GM19452 (cell line): Measurements from ENCODE around the gene MBD3L4.
"Not testable (repeated sequence)": the region's sequence is repeated elsewhere in the genome, so short reads cannot be mapped to it uniquely, and the experiment has no call there.

Source experiments
- ATAC-seq: cut with Tn5 transposase; IDR thresholded peaks from one replicate; pipeline ENCODE4 v1.9.1; 2021; ENCODE audit not compliant: unreplicated experiment

The MBD3L4 gene

DNA sequence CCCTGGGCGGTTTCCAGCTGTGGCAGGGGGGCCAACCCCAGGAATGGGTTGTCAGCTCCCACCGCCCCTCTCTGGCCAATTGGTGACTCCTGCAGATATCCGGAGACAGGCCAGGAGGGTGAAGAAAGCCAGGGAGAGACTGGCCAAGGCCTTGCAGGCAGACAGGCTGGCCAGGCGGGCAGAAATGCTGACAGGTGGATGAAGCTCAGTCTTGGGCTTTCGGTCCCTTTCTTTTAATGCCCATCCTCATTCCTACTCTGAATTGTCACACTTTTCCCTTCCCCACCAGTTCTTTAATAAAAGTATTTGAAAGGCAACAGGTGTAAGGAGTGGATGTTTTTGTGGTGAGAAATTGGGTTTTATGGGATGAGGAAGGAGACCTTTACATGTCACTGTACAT is 11.4 kb upstream of the MBD3L4 start:
- not testable (repeated sequence) for ATAC-seq

DNA sequence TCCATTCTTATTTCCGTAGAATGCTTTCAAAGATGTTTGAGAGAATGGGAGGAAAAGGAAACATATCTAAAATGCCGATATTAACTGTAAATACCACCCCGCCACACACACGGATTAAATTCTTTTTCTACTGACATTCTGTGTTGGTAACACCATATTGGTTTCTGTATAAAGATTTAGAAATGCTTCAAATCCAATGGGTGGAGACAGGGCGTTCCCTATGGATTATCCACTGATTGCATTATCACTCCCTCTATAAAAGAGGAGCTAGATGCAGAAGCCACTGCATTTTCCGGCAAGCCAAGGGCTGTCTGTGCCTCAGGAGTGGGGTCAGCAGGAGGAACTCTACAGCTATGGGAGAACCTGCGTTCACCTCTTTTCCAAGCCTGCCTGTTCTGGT is 9.0 kb upstream of the MBD3L4 start, which contains the start of gene MBD3L2:
MBD3L2 (plus strand) TSS at position 301 of the 400 bp plus-strand sequence; CDS start at position 354, 53 bp downstream.
- not testable (repeated sequence) for ATAC-seq

DNA sequence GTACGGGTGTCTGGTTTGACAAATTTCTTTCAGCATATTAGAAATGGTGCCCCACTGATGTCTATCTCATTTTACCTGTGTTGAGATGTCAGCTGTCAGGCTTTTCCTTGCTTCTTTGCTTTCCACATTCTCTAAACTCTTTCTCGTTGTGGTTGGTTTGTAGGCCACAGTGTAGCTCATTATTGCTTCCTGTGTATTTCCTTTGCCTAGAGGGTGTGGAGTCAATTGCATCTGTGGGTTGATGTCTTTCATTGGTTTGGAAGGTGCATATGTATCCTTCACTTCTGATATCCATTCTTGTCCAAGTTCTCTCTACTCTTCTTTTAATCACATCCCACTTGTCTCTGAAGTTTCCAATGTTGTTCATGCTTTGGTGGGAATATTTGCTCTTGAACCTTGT is 1.6 kb upstream of the MBD3L4 start:
- ATAC-seq, result not testable (repeated sequence)

DNA sequence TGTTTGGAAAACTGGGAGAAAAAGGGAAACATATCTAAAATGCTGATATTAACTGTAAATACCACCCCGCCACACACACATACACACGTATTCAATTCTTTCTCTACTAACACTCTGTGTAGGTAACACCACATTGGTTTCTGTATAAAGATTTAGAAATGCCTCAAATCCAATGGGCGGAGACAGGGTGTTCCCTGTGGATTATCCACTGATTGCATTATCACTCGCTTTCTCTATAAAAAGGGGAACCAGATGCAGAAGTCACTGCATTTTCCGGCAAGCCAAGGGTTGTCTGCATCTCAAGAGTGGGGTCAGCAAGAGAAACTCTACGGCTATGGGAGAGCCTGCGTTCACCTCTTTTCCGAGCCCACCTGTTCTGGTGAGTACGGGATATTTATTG is 9.7 kb downstream of the MBD3L4 start, which contains the start of gene MBD3L5:
MBD3L5 (plus strand) TSS at position 301 of the 400 bp plus-strand sequence; CDS start at position 335, 34 bp downstream.
- not testable (repeated sequence) for ATAC-seq

DNA sequence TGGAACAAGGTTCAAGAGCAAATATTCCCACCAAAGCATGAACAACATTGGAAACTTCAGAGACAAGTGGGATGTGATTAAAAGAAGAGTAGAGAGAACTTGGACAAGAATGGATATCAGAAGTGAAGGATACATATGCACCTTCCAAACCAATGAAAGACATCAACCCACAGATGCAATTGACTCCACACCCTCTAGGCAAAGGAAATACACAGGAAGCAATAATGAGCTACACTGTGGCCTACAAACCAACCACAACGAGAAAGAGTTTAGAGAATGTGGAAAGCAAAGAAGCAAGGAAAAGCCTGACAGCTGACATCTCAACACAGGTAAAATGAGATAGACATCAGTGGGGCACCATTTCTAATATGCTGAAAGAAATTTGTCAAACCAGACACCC is 11.2 kb downstream of the MBD3L4 start:
- ATAC-seq, result not testable (repeated sequence)

DNA sequence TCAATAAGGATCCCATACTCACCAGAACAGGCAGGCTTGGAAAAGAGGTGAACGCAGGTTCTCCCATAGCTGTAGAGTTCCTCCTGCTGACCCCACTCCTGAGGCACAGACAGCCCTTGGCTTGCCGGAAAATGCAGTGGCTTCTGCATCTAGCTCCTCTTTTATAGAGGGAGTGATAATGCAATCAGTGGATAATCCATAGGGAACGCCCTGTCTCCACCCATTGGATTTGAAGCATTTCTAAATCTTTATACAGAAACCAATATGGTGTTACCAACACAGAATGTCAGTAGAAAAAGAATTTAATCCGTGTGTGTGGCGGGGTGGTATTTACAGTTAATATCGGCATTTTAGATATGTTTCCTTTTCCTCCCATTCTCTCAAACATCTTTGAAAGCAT is 18.6 kb downstream of the MBD3L4 start, which contains the start of gene MBD3L2B:
MBD3L2B (minus strand) TSS at position 101 of the 400 bp plus-strand sequence; CDS start at position 67, 34 bp downstream.
- ATAC-seq, result not testable (repeated sequence)

DNA sequence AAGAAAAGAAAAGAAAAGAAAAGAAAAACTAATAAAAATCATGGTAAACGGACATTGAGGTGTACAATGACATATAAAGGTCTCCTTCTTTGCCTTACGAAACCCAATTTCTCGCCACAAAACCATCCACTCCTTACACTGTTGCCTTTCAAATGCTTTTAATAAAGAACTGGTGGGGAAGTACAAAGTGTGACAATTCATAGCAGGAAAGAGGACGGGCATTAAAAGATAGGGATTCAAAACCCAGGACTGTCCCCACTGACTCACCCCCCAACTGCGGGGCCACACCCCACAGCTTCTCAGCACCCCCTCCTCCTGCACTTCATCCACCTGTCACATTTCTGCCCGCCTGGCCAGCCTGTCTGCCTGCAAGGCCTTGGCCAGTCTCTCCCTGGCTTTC is 21.2 kb downstream of the MBD3L4 start:
- no peak for ATAC-seq

DNA sequence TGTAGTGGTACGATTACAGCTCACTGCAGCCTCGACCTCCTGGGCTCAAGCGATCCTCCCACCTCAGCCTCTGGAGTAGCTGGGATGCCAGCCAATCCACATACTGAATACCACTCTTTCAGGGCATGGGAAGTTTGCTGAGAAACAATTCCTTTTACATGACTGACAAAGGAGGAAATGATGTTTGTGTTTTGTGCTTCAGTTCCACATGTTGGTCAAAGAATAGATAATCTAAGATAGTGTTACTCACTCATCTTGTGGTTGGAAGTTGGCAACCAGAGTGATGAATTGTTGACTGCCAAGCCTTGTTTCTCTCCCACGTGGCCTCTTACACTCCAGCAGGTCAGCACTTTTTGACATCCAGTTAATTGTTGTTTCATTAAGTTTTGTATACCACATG is 26.3 kb downstream of the MBD3L4 start:
- ATAC-seq, result no peak

DNA sequence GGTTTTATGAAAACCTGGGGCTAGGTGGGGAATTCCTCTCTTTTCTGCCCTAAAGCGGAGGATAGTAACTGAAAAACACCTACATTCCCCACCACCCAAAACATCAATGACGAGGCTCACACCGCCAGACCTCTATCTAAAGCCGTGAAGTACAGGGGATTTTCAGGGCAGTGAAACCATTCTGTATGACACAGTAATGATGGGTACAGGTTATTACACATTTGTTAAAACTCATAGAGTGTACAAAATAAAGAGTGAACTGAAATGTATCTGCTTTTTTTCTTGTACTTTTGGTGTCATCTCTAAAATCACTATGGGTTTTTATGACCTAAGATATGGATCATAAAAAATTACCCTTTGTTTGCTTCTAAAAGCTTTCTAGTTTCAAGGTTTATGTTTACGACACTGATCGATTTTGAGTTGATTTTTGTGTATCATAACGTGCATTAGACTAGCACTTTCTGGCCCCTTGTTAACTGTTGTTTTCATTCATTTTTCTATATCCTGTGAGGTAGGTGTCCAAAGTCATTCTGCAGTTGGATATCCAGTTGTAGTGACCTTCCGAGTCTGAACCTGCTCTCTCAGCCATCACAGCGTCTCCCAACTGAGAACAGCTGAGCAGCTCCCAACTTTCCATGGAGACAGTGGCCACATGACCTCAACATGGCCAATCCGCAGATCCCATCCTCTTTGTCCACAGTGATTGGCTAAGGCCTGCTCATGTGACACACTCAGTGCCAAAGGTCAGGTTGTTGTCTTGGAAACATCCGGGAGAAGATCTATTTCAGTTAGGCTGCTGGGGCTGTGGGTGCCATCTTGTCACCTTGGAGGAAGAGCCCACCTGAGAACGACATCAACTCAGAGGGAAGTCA is 29.0 kb downstream of the MBD3L4 start:
- no peak for ATAC-seq

DNA sequence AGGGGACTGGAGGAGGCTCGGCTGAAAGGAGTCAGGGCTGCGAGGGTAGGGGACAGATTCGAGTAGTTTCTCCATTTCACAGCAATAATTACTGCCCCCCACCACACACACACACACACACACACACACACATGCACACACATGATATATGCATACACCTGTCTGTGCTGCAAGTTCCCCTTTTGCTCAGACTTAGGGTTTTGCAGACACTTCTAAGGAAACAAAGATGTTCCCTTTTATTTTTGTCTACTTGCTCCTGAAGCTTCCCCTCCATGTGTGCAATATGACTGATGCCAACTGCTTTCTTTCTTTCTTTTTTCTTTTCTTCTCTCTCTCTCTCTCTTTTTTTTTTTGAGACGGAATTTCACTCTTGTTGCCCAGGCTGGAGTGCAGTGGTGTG is 32.1 kb downstream of the MBD3L4 start:
- ATAC-seq, result no peak

DNA sequence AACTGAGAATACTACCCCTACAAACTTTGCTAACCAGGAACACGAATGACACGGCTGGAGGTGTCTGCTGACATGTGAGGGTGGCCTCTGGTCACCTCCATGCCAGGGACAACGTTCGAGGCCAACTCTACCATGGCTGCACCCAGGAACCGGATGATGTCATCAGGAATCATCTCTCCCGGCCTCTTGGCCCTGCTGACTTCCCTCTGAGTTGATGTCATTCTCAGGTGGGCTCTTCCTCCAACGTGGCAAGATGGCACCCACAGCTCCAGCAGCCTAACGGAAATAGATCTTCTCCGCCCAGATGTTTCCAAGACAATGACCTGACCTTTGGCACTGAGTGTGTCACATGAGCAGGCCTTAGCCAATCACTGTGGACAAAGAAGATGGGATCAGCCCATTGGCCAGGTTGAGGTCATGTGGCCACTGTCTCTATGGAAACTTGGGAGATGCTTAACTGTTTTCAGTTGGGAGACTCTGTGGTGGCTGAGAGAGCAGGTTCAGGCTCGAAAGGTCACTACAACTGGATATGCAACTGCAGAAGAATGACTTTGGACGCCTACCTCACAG is 33.8 kb downstream of the MBD3L4 start:
- ATAC-seq, result no peak

DNA sequence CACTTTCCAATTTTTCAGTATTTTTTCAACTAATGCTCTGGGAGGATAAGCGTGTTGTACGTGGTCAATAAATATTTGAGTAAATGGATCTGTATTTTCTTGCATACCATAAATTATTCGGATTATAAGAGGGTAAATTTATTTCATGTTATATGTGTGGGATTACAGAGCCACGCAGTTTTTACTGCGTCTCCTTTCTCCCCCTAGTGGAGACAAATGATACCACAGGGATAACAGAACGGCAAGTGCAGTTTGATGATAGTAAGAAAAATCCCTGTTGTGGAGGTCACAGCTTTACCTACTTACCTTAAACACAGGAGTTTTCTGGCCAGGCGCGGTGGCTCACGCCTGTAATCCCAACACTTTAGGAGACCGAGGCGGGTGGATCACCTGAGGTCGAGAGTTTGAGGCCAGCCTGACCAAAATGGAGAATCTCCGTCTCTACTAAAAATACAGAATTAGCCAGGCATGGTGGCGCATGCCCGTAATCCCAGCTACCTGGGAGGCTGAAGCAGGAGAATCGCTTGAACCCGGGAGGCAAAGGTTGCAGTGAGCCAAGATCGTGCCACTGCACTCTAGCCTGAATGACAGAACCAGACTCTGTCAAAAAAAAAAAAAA is 35.6 kb downstream of the MBD3L4 start:
- no peak for ATAC-seq

DNA sequence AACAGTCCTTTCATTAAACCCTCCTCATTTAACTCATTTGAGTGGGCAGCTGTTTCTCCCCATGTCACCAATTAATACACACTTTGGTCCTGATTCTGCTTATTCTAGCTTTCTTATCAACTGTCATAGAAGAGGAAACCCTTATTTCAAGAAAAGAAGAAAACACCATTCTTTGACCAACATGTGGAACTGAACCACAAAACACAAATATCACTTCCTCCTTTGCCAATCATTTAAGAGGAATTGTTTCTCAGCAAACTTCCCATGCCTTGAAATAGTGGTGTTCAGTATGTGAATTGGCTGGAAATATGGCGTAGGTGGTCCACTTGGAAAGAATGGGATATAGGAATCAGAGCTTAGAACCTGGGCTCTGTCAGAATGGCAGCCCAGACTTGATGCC is 39.2 kb downstream of the MBD3L4 start:
- no peak for ATAC-seq

DNA sequence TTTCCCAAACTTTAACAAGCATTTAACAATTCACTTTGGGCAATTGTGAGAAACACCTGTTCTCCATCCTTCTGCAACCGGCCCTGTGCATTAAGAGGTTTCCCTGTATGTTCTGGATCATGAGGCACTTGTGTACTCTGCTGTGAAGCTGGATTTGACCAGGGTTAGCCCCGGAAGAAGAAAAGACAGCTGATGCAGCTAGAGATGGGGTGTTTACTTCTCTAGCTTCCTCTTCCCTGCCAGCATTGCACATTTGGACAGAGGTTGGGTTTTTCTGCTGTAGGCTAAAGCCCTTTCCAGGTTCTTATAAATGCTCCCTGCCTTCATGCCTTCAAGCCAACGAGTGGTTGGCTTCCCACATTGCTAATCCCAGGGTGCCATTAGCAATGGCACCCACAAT is 39.6 kb downstream of the MBD3L4 start:
- no peak for ATAC-seq

DNA sequence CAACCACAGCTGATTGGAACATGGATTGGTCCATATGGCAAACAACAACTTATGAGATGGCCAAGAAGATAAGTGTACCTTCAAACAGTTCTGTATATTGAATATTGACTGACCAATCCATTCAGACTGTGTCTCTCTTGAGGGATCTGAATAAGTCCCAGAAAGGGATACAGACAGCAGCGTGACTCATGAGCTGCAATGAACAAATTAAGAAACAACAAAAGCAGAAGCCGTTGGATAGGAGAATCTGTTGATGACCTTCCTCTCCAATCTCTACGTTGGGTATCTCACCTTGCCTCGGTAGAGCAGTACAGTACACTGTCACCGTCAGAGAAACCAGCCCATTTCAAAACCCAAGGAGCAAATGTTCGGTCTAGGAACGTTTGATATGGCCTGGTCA is 40.0 kb downstream of the MBD3L4 start:
- ATAC-seq, result no peak

DNA sequence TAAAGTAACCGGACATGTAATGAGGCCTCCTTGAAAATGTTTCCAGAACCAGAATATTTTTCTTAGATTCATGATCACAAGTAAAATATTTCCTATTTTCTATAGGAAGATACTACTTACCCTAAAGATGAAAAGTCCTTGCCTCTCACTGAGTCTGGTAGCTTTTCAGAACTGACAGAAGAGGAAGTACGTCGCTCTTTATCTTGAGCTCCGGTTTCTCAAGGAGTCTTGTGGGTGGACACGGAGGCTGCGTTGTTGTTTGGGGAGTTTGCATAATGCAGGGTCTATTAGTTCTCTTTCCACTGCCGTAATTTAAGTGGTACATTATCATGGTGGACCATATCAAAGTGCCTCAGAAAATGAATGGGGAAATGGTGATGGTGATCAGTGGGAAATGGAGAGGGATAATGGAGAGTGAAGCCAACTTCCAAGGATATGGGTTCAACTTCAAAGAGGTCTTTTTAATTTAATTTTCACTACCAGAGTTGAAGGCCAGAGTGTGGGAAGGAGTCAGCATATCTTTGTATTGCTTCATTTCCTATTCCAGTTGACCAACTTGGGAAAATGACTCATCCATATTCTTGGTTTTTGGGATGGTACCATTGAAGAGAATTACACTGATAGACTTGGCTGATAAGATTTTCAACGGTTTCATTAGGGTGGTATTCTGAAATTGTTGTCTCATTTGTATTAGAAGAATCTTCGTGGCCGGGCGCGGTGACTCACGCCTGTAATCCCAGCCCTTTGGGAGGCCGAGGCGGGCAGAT is 42.1 kb downstream of the MBD3L4 start:
- ATAC-seq, result no peak

DNA sequence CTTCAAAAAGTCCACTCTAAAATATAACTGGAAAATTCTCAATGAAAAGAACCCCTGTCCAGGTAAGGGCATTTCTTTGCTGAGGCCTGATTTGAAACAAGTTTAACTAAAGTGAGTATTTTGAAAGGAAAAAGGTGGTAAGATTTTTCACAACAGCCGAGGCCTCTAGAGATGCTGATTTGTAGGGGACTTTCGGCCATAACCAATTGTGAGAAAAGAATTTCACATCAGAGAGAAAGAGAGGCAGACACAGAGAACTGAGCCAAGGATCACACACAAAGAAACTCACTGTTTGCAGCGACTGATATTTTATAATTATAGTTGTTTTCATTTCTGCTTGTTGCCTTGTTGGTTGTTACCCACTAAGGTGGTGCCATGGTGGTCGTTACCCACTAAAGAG is 43.2 kb downstream of the MBD3L4 start:
- no peak for ATAC-seq

DNA sequence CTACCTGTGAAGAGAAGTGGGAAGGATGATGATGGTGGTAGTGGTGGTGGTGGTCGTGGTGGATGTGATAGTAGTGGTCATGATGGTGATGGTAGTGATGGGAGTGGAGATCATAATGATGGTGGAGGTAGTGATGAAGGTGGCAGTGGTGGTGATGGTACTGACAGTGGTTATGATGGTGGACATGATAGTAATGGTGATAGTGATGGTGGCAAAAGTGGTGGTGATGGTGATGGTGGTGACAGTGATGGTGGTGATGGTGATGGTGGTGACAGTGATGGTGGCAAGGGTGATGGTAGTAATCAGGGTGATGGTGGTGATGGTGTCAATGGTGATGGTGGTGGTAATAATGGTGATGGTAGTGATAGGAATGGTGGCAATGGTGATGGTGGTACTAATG is 44.9 kb downstream of the MBD3L4 start:
- ATAC-seq, result no peak

DNA sequence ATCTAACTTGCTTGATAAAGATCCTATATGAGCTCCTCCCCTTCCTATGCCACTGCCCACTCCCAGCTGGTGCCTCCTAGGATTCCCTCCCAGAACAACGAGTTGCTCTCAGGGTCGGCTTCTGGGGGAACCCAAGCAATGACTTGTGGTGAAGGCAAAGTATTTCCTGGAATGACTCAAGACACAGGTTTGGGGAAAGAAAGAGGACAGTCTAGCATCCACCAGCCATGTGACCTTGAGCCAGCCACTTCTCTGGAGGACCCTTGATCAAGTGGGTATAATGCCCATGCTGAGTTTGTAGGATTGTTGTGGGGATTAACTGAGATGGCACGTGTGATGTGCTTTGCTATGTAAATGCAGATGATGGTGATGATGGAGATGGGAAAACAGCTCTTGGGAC is 51.7 kb downstream of the MBD3L4 start:
- ATAC-seq, result no peak

DNA sequence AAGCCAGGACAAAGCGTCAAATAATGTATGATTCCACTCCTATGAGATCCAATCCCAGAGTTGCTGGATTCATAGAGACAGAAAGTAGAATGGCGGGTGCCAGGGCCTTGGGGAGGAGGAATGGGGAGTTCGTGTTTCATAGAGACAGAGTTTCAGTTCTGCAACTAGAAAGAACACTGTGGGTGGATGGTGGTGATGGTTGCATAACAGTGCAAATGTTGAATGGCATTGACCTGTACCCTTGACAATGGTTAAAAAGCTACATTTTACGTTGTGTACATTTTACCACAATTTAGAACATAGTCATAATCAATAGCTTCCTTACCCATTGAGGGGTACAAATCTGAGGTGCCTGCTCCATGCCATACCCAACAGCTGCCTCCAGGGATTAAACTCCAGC is 52.1 kb downstream of the MBD3L4 start:
- no peak for ATAC-seq
